ENCODE measurements around the gene JPH3.

The JPH3 gene

DNA sequence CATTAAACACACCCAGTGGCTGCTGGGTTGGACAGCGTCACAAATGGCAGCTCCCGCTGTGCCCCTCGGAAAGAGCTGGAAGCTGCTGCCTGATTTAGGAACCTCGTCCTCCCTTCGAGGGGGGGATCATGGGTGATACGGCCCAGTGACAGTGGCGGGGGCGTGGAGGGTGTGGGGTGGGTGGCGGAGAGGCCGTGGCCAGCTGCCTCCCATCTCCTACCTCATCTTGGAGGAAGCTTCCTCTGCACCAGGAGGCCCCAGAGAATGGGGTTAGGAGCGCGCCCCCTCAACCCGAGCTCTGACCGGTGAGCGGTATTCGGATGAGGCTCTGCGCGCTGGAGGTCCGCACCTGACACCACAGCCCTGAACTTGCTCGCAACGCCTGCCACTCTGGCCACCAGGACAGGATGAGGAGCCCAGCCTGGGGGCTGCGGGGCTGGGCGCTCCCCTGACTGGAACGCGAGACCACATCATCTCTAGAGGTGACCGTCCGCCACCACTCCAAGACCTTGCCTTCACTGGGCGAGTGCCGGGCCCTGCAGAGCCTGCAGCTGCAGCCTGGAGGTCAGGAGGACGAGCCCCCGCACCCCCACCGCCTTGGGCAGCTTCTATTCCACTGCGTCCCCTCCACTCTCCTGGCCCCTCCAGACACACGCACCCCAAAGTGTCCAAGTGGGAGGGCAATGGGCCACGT is 82.5 kb downstream of the JPH3 start:
- no peak for DNase-seq

GRCh38 chr16:87685405-87685755 is 83.1 kb downstream of the JPH3 start:
- DNase-seq = no peak

- DNase-seq = no peak
These were observed 83.5 kb downstream of the JPH3 start for GRCh38 chr16:87685766-87686165.

DNA sequence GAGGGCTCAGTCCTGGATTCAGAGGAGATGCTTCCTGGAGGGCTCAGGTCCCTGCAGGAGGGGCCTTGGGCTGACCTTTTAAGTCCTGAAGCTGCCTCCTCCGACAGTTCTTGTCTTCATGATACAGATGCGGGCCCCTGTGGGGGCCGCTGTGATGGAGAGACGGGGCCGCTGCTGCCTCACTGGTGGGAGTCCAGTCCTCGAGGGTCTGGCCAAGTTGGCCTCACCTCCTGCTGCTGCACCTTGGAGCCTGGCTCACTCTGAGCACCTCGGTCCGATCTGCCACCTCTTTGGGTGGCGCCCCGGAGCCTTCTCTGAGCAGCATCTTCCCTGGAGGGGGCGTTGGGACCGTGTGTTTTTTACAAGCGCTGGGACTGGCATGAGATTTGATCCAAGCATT is 84.4 kb downstream of the JPH3 start:
- DNase-seq = no peak

DNA sequence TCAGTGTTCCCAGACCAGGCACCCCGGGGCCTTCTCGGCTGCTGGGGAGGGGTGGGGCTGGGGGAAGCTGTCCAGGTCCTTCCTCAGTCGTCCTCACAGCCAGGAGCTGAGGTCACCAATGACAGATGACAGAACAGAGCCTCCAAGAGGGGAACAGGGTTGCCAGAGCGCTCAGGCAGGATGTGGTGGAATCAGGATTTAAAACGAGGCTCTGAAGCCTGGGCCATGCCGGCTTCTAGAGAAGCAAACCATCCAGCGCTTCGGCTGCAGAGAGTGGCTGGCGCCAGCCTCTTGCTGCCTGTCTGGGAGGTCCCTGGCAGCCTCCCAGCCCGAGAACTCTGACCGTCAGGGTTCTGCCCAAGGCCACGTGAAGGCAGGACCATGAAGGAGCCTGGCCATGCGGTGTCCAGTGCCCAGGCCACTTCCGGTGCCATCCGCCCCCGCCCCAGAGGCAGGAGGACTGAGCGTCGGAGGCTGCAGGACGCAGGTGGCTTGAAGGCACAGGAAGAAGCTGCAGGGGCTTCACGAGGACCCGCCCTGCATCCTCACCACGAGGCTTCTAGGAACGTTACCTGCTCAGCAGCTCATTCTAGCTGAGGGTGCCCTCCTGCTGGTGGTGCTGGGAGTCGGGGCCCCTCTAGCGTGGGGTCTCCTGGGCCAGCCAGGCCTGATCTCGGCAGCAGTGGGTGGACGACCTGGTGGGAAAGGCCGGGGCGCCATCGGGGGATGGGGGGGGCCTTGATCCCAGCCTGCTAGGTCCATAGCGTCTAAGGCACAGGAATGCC is 85.0 kb downstream of the JPH3 start:
- DNase-seq = no peak

DNA sequence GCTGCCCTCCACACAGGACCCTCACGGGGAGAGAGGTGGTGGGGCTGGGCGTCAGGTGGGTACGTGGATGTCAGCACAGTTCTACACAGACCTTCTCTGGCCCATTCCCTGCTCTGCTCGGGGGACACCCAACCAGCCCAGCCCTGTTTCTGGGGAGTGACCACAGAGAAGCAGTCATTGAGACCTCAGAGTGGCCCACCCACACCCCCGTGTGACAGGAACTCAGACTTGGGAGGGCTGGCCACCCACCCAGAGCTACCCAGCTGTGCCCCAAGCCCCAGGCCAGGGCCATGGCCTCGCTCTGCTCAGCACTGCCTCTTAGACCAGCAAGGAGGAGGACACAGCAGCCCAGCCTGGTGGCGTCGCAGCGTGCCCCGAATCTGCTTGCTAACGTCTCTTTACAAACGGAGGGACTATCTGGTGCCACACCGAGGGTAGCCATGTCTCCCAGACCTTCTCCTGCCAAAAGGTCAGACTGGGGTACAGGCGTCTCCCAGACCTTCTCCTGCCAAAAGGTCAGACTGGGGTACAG is 85.8 kb downstream of the JPH3 start:
- DNase-seq = no peak

- no peak for DNase-seq
These were observed 86.8 kb downstream of the JPH3 start for GRCh38 chr16:87688876-87689815.

DNA sequence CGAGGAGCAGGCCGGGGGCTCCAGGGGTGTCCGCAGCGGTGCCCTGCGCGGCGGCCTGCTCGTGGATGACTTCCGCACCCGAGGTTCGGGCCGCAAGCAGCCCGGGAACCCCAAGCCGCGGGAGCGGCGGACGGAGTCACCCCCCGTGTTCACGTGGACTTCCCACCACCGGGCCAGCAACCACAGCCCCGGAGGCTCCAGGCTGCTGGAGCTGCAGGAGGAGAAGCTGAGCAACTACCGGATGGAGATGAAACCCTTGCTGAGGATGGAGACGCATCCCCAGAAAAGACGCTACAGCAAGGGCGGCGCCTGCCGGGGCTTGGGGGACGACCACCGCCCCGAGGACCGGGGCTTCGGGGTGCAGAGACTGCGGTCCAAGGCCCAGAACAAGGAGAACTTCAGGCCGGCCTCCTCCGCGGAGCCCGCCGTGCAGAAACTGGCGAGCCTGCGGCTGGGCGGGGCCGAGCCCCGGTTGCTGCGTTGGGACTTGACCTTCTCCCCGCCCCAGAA is 87.7 kb downstream of the JPH3 start:
- DNase-seq = no peak

- no peak for DNase-seq
These were observed 88.8 kb downstream of the JPH3 start for GRCh38 chr16:87690911-87691685.

DNA sequence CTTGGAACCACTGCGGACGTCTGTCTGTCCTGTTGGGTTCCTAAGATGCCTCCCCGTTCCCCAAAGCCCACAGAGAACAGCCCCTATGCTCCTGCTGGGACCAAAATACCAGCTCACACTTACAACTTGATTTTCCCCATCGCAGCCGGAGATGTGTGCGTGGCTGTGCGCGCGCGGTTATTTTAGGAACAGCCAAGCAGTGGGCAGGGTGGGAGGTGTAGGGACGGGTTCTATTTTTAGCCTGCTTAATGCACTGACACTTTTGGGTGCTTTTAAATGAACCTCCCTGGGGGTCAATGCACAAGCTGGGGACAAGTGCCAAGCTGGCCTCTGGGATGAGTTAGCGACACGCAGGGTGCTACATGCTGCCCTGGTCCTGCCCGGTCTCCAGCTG is 89.4 kb downstream of the JPH3 start:
- no peak for DNase-seq

DNA sequence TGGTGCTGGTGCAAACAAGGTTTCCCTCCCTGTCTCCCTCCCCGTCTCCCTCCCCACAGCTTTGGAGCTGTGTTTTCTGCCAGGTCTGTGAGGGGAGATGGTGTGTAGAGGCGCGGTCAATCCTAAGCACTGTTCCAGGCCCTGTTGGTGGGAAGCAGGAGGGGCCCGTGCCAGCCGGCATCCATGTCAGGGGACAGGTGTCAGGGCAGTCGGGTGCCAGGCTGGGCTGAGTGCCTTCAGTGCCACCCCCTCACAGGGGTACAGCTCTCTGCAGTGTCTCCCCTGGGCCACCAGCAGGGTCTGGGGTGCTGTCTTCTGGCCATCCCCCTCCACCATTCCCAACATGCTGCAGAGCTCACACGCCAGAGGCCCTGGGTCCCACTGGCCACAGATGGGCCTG is 89.9 kb downstream of the JPH3 start:
- no peak for DNase-seq

GRCh38 chr16:87692756-87693155 is 90.4 kb downstream of the JPH3 start:
- DNase-seq = no peak

DNA sequence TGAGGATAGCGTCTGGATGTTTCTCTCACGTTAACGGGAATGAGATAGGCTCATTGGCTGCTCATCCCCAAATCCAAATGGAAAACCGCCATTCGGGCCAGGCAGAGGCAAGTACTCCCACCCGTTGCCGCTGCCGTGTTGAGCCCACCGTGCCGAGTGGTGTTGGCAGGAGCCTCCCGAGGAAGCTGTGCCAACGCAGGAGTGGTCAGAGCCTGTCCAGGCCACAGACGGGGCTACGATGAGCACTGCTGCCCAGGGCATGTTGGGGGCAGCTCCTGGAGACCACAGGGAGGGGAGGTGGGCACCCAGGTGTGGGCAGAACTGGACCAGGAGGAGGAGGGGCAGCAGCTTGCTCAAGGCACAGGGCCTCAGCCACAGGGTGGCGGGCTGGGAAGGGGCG is 91.5 kb downstream of the JPH3 start:
- DNase-seq = no peak

DNA sequence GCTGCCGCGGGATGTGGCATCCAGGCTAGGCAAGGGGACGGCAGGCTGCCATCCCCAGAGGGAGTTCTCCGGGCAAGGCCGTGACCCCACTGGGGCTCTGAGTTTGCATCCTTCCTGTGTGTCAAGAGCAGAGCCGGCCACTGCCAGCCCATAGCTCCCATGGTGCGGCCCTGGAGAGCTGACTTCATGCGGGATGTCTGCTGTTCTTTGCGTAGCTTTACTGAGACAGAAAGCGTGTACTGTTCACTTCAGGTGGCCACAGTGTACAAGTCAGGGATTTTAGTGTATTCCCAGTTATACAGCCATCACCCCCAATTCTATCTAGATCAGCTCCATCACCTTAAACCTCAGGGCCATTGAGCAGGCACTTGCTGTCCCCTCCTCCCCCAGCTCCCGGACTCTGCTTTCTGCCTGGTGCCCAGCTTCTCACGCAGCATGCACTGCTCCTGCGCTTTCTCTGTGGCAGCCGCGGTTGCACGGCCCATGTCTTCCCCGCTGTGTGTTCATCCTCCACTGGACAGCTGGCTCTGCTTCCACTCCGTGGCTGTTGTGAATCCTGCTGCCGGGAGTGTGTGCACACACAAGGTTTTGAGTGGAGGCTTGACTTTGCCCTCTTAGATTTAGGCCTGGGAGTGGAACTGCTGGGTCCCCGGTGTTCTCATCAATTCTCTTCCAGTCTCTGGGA is 92.3 kb downstream of the JPH3 start:
- no peak for DNase-seq

GRCh38 chr16:87695534-87695933 is 93.2 kb downstream of the JPH3 start:
- DNase-seq = no peak

DNA sequence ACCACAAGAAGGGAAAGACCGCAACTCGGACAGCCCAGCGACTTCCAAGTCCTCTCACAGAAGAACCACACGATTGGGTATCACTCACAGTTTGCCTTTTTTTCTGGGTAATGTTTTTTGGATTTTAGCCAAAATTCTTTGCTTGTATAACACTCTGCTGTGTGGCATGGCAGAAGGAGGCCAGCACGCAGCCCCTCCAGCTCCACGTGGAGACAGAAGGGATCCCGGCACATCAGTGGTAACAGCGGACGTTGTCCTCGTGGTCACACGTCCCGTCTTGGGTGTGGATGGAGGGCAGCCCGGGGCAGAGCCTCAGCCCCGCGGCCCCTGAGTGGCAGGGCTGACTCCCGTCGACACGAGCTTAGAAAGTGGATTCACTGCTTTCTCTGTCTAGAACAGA is 94.4 kb downstream of the JPH3 start:
- DNase-seq = no peak

- no peak for DNase-seq
These were observed 94.9 kb downstream of the JPH3 start for GRCh38 chr16:87697256-87697655.

GRCh38 chr16:87697792-87698191 is 95.5 kb downstream of the JPH3 start:
- no peak for DNase-seq

DNA sequence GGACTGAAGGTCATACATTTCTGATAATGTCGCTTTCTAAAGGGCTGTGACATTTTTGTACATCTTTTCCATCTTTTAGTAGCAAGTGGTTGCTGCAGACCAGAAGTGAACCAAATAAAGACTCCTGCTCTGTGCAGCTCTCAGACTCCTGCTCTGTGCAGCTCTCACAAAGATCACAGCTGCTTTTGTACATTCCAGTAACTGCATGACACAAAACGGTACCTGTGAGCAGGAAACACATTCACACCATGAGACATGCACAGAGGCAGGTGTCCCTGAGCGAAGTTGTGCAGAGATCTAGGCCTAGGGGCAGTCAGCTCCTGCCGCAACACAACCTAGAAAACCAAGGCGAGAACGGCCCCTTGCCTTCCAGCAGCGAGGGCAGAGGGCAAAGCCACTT is 95.9 kb downstream of the JPH3 start:
- DNase-seq = no peak

- no peak for DNase-seq
These were observed 96.4 kb downstream of the JPH3 start for GRCh38 chr16:87698676-87699199.

GRCh38 chr16:87700406-87701077 is 98.2 kb downstream of the JPH3 start:
- DNase-seq = no peak

Data from NCI-H1092 treated with DMSO at 0.1 percent for 48 hours (cell line).